ENCODE measurements around the gene TMPRSS4. TPM values are rescaled to one million over a fixed set of nuclear protein-coding genes. Genes with fewer than 3 reads are reported as not detected.

The TMPRSS4 gene
- total RNA-seq, 1 experiment from 2014 or later, result not detected

DNA sequence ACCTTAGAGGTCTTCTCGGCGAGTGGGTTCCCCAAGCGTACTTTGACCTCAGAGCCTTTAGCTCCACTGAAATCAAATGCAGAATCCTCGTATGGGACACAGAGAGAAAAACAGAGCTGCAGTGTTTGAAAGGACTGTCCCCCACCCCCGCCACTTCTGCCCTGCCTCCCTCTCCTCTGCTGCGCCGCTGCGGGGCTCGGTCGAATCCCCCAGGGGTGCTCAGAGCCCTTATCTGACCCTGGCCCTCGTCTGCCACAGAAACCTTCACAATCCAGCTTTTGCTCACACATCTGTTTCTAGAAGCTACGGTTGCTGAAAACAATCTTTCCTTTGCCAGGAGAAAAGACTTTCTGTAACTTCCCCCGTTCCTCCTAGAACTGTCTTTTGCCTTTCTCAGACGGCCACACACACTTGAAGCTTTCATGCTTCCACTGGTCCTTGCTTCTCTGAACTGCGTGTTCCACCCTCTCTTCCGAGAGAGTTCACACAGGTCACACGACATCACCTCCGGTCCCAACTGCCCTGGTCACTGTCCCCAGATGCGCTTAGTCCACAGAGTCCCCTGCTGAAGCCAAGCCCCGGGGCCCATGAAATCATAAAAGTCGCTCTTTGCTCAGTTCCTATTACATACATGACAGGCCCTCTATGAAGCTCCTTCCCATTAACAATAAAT is 6.1 kb downstream of the TMPRSS4 start:
- Histone ChIP-seq H3K36me3 (ENCODE audit: control insufficient read depth, insufficient read depth, low read length) (no peaks in the 10 kb centered on the region), H3K27ac (ENCODE audit: low read length) (no peak overlapping the region), H3K4me1 (ENCODE audit: control insufficient read depth, insufficient read depth, low read length) (no peaks in the 10 kb centered on the region), H3K9me3 (ENCODE audit: control insufficient read depth, insufficient read depth, low read depth, low read length) (no peaks in the 10 kb centered on the region; the same call in 1 of the 2 replicates), H3K4me3 (ENCODE audit: low read depth in 2 of 2, low read length in 2 of 2) (no peak overlapping the region), H3K27me3 (ENCODE audit: control insufficient read depth, insufficient read depth, low read length) (peaks cover 10% of the 10 kb centered on the region)
- intact Hi-C loops (cut with micrococcal nuclease; ENCODE audit: unreplicated experiment) (no loop called here), in situ Hi-C loops (cut with HindIII; ENCODE audit: low pct_unique_long_range_greater_than_20kb, low sequenced_read_pairs) (no loop called here)
- DNase-seq (ENCODE audit: low read depth, low spot score) (no peak), ATAC-seq (no peak)
- BruUV-seq (replicated peaks), result no TSS peak
- ChIA-PET POLR2A (no interaction called here), CTCF (interaction anchor here (0.6 kb wide), 2 partner anchors 29 to 1512 kb away, joined by 3 read pairs; no protein-coding TSS in a partner anchor)
- TF ChIP-seq REST (IDR thresholded peaks at IDR 0.05; ENCODE audit: insufficient read depth in 1 of 2, low read depth in 2 of 2, low read length in 1 of 2) (no peak), POLR2AphosphoS5 (IDR thresholded peaks at IDR 0.05; ENCODE audit: low read depth, low read length) (no peak), TCF7L2 (IDR thresholded peaks at IDR 0.05; ENCODE audit: low read depth, low read length) (no peak), CTCF (IDR thresholded peaks at IDR 0.05) (no peak), SIN3A (IDR thresholded peaks at IDR 0.05; ENCODE audit: borderline replicate concordance, insufficient read depth, low read depth, low read length) (no peak)

GRCh38 chr11:118084247-118084646 is 7.4 kb downstream of the TMPRSS4 start:
- no peak overlapping the region for H3K4me3 ChIP-seq (ENCODE audit: low read depth in 2 of 2, low read length in 2 of 2)
- intact Hi-C loops (cut with micrococcal nuclease; ENCODE audit: unreplicated experiment), result no loop called here
- DNase-seq (ENCODE audit: low read depth, low spot score) (no peak), ATAC-seq (no peak)
- no peak overlapping the region for H3K27ac ChIP-seq (ENCODE audit: low read length)
- no peaks in the 10 kb centered on the region for H3K36me3 ChIP-seq (ENCODE audit: control insufficient read depth, insufficient read depth, low read length)
- CTCF ChIA-PET, result no interaction called here
- no TSS peak for BruUV-seq (replicated peaks)
- TF ChIP-seq REST (IDR thresholded peaks at IDR 0.05; ENCODE audit: insufficient read depth in 1 of 2, low read depth in 2 of 2, low read length in 1 of 2) (no peak), SIN3A (IDR thresholded peaks at IDR 0.05; ENCODE audit: borderline replicate concordance, insufficient read depth, low read depth, low read length) (no peak), TCF7L2 (IDR thresholded peaks at IDR 0.05; ENCODE audit: low read depth, low read length) (no peak), CTCF (IDR thresholded peaks at IDR 0.05) (no peak)
- H3K27me3 ChIP-seq (ENCODE audit: control insufficient read depth, insufficient read depth, low read length), result peaks cover 10% of the 10 kb centered on the region
- H3K4me1 ChIP-seq (ENCODE audit: control insufficient read depth, insufficient read depth, low read length), result no peaks in the 10 kb centered on the region
- POLR2A ChIA-PET, result no interaction called here
- in situ Hi-C loops (cut with HindIII; ENCODE audit: low pct_unique_long_range_greater_than_20kb, low sequenced_read_pairs), result no loop called here
- peaks cover 2% of the 10 kb centered on the region; the same call in 1 of the 2 replicates for H3K9me3 ChIP-seq (ENCODE audit: control insufficient read depth, insufficient read depth, low read depth, low read length)

All from Panc1 (cell line).